Natural killer cell treated with Interleukin-12 subunit alpha and Interleukin-12 subunit beta and Interleukin-15 and Interleukin-18, amount 100 ng/mL, for 72 hours (primary cell): ENCODE measurements around the gene SAMHD1. TPM values are rescaled to one million over a fixed set of nuclear protein-coding genes. Genes with fewer than 3 reads are reported as not detected.
"Not testable (repeated sequence)": the region's sequence is repeated elsewhere in the genome, so short reads cannot be mapped to it uniquely, and the experiment has no call there.

Experiments used
- ATAC-seq, 2 donors: fragments of 150-1000 bp; cut with Tn5 transposase in 1 of 2; sonication (Bioruptor Pico), chemical (Tn5 transposase) in 1 of 2; 2 replicates each; pipeline ENCODE4 v1.10.0; 2021
- DNase-seq: peaks from one replicate; pipeline ENCODE4 v3.0.0; 2022; ENCODE audit warnings: low spot score
- H3K27ac Mint-ChIP-seq, 2 donors: 1 replicate in 1 of 2; 2 replicates in 1 of 2; pipeline ENCODE4 v1.8.0; 2022; ENCODE audit warnings: mixed read lengths in 2 of 2, mild to moderate bottlenecking in 1 of 2, moderate library complexity in 1 of 2
- H3K27me3 Mint-ChIP-seq, 2 donors: 1 replicate in 1 of 2; 2 replicates in 1 of 2; pipeline ENCODE4 v1.8.0; 2022; ENCODE audit warnings: mixed read lengths in 2 of 2
- H3K36me3 Mint-ChIP-seq: one replicate; pipeline ENCODE4 v1.8.0; 2022; ENCODE audit warnings: mixed read lengths
- H3K4me1 Mint-ChIP-seq, 2 donors: 1 replicate in 1 of 2; 2 replicates in 1 of 2; pipeline ENCODE4 v1.8.0; 2022; ENCODE audit warnings: low read depth in 2 of 2, mixed read lengths in 2 of 2, mild to moderate bottlenecking in 1 of 2
- H3K4me3 Mint-ChIP-seq: one replicate; pipeline ENCODE4 v1.8.0; 2022; ENCODE audit warnings: mixed read lengths
- H3K9me3 Mint-ChIP-seq: 2 replicates; pipeline ENCODE4 v1.8.0; 2022; ENCODE audit warnings: mixed read lengths
- total RNA-seq, 2 donors: library from RNA; stranded (reverse); gene quantifications; one replicate each; pipeline ENCODE4 v1.2.3, GENCODE V29; 2022

The SAMHD1 gene
- total RNA-seq, 2 donors from 2014 or later = 74.9 to 86.0 TPM

DNA sequence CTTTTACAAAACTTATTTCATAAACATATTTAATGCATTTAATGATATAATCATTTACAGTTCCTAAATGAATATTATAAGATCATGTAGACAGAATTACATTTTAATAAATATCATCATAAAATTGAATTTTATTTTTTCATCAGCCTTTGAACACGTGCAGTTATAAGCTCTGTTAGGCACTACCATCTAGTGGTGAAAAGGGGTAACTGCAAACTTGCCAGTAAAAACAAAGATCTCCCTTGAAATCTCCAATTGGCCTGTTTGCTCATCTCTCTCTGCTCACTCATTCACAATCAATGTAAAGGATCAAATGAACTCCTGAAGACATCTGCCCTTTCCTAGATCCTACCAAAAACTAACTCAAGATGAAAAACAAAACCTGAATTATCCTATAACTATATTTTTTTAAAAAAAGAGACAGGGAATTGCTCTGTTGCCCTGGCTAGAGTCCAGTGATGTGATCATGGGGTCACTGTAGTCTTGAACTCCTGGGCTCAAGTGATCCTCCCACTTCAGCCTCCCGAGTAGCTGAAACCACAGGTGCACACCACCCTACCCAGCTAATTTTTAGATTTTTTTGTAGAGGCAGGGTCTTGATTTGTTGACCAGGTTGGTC is 31.7 kb downstream of the SAMHD1 start:
- DNase-seq (no peak), ATAC-seq (no peak)
- Mint-ChIP-seq H3K27me3 (no peaks in the 10 kb centered on the region), H3K27ac (peak overlapping the region in 1 of 2 donors; percentile 38), H3K36me3 (peaks cover under 1% of the 10 kb centered on the region), H3K4me3 (no peak overlapping the region), H3K9me3 (no peaks in the 10 kb centered on the region), H3K4me1 (peaks cover 0 to 6% of the 10 kb centered on the region in 2 donors)

DNA sequence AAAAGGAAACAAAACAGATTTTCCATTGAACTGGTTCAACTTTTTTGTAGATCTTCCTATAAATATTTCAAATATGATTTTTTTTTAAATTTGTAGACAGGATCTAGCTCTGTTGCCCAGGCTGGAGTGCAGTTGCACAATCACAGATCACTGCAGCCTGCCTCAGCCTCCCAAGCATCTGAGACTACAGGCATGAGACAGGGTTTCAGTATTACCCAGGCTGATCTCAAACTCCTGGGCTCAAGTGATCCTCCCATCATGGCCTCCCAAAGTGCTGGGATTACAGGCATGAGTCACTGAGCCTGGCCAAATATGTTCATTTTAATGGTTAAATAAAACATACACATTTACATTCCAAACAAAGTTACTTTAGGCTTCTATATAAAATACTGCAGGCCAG is 33.6 kb downstream of the SAMHD1 start:
- H3K27me3 Mint-ChIP-seq = no peaks in the 10 kb centered on the region
- H3K4me3 Mint-ChIP-seq = no peak overlapping the region
- peaks cover 0 to 5% of the 10 kb centered on the region in 2 donors for H3K4me1 Mint-ChIP-seq
- H3K27ac Mint-ChIP-seq = no peak overlapping the region
- ATAC-seq (no peak), DNase-seq (no peak)
- H3K9me3 Mint-ChIP-seq = no peaks in the 10 kb centered on the region
- H3K36me3 Mint-ChIP-seq = peaks cover 4% of the 10 kb centered on the region

GRCh38 chr20:36917240-36917639 is 34.3 kb downstream of the SAMHD1 start:
- DNase-seq (no peak), ATAC-seq (no peak)
- Mint-ChIP-seq H3K27me3 (no peaks in the 10 kb centered on the region), H3K9me3 (no peaks in the 10 kb centered on the region), H3K27ac (no peak overlapping the region), H3K36me3 (peaks cover 9% of the 10 kb centered on the region), H3K4me3 (no peak overlapping the region), H3K4me1 (peaks cover 0 to 7% of the 10 kb centered on the region in 2 donors)

- peaks cover 17% of the 10 kb centered on the region for H3K36me3 Mint-ChIP-seq
- H3K27ac Mint-ChIP-seq = no peak overlapping the region
- H3K27me3 Mint-ChIP-seq = no peaks in the 10 kb centered on the region
- ATAC-seq (no peak), DNase-seq (no peak)
- H3K4me1 Mint-ChIP-seq = peaks cover 0 to 9% of the 10 kb centered on the region in 2 donors
- H3K4me3 Mint-ChIP-seq = no peak overlapping the region
- H3K9me3 Mint-ChIP-seq = no peaks in the 10 kb centered on the region
Observed at GRCh38 chr20:36916199-36916598, 35.3 kb downstream of the SAMHD1 start.

- Mint-ChIP-seq H3K27ac (no peak overlapping the region), H3K4me3 (no peak overlapping the region), H3K4me1 (peaks cover 9 to 11% of the 10 kb centered on the region in 2 donors), H3K36me3 (peaks cover 23% of the 10 kb centered on the region), H3K27me3 (no peaks in the 10 kb centered on the region), H3K9me3 (no peaks in the 10 kb centered on the region)
- no peak for DNase-seq
- ATAC-seq = no peak
Observed at GRCh38 chr20:36908603-36909002, 42.9 kb downstream of the SAMHD1 start.

- H3K9me3 Mint-ChIP-seq, DNase-seq, H3K27me3 Mint-ChIP-seq, ATAC-seq, H3K27ac Mint-ChIP-seq, H3K4me1 Mint-ChIP-seq, H3K4me3 Mint-ChIP-seq: not testable (repeated sequence)
- H3K36me3 Mint-ChIP-seq = peaks cover 25% of the 10 kb centered on the region
Observed at GRCh38 chr20:36906086-36906485, 45.4 kb downstream of the SAMHD1 start.

DNA sequence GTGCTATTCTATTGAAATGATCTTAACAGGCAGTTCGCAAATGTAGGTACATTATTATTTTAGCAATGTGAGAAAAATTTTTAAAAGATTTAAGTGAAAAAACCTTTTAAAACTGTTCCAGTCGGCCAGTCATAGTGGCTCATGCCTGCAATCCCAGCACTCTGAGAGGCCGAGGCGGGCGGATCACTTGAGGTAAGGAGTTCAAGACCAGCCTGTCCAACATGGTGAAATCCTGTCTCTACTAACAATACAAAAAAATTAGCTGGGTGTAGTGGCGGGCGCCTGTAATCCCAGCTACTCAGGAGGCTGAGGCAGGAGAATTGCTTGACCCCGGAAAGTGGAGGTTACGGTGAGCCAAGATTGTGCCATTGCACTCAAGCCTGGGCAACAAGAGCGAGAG is 45.9 kb downstream of the SAMHD1 start:
- H3K36me3 Mint-ChIP-seq = peaks cover 25% of the 10 kb centered on the region
- not testable (repeated sequence) for H3K9me3 Mint-ChIP-seq, ATAC-seq, H3K4me1 Mint-ChIP-seq, H3K27me3 Mint-ChIP-seq, H3K4me3 Mint-ChIP-seq, DNase-seq
- peak overlapping the region; percentile 77 to 84 for H3K27ac Mint-ChIP-seq

DNA sequence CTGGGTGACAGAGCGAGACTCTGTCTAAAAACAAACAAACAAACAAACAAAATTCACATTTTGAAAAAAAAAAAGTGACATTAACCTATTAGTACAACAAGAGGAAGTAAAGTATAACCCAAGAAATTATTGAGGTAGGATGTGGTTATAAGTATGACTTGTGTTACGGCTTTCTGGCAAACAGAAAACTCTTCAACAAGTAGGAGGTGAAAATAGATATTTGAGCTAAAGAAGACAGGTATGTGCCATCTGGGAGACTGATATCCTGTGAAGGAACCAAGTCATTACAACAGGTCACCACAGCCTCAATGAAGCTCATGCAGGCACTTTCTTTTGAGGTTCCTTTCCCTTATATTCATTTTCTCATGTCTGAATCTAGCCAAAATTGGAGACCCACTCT is 46.8 kb downstream of the SAMHD1 start:
- ATAC-seq (no peak), DNase-seq (no peak)
- peaks cover 26% of the 10 kb centered on the region for H3K36me3 Mint-ChIP-seq
- H3K4me3 Mint-ChIP-seq = no peak overlapping the region
- no peaks in the 10 kb centered on the region for H3K9me3 Mint-ChIP-seq
- peak overlapping the region; percentile 77 to 84 for H3K27ac Mint-ChIP-seq
- peaks cover 9 to 10% of the 10 kb centered on the region in 2 donors for H3K4me1 Mint-ChIP-seq
- H3K27me3 Mint-ChIP-seq = no peaks in the 10 kb centered on the region

DNA sequence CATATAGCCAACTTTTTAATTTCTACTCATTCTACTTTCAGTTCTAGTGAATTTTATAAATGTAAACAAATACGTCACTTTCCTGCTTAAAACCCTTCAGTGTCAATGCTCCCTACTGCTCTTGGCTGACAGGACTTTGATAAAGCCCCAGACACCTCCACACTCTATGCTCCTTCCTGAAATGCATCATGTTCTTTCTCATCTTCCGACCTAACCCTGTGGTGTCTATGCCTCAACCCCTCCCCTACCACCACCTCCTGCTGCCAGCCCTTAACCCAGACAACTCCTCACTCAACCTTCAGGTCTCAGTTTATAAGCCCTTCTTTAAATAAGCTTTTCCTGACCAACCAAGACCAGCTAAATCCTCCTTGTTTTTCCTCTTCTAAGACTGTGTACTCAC is 56.5 kb downstream of the SAMHD1 start:
- peaks cover 26% of the 10 kb centered on the region for H3K36me3 Mint-ChIP-seq
- no peaks in the 10 kb centered on the region for H3K27me3 Mint-ChIP-seq
- ATAC-seq (no peak), DNase-seq (no peak)
- no peak overlapping the region for H3K4me3 Mint-ChIP-seq
- H3K4me1 Mint-ChIP-seq = peaks cover 3 to 8% of the 10 kb centered on the region in 2 donors
- no peaks in the 10 kb centered on the region for H3K9me3 Mint-ChIP-seq
- H3K27ac Mint-ChIP-seq = peak overlapping the region; percentile 4 to 35

DNA sequence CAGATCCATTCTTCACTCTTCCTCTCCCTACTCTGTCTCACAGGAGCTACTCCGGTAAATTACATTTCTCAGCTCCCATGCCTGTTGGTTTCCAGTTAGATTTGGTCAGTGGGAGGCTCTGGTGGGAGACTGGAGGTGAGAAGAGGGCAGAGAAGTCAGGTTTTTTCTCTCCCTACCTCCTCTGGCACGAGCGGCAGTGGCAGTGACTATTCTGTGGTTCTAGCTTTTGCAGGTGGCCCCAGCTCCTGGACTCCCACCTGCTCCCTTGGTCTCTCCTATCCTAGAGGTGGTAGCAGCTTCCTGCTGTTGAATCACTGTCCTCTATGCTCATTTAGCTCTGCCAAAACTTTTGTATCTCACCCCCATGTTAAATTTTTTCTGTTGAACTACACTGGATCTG is 57.7 kb downstream of the SAMHD1 start:
- no peaks in the 10 kb centered on the region for H3K9me3 Mint-ChIP-seq
- H3K27ac Mint-ChIP-seq = no peak overlapping the region
- H3K4me3 Mint-ChIP-seq = no peak overlapping the region
- H3K27me3 Mint-ChIP-seq = no peaks in the 10 kb centered on the region
- no peak for DNase-seq
- no peak for ATAC-seq
- H3K36me3 Mint-ChIP-seq = peaks cover 22% of the 10 kb centered on the region
- peaks cover 3 to 8% of the 10 kb centered on the region in 2 donors for H3K4me1 Mint-ChIP-seq

GRCh38 chr20:36891211-36891610 is 60.3 kb downstream of the SAMHD1 start:
- ATAC-seq (no peak), DNase-seq (no peak)
- no peaks in the 10 kb centered on the region for H3K9me3 Mint-ChIP-seq
- peaks cover 12 to 14% of the 10 kb centered on the region in 2 donors for H3K4me1 Mint-ChIP-seq
- H3K27me3 Mint-ChIP-seq = no peaks in the 10 kb centered on the region
- no peak overlapping the region for H3K4me3 Mint-ChIP-seq
- H3K36me3 Mint-ChIP-seq = peaks cover 10% of the 10 kb centered on the region
- H3K27ac Mint-ChIP-seq = no peak overlapping the region

DNA sequence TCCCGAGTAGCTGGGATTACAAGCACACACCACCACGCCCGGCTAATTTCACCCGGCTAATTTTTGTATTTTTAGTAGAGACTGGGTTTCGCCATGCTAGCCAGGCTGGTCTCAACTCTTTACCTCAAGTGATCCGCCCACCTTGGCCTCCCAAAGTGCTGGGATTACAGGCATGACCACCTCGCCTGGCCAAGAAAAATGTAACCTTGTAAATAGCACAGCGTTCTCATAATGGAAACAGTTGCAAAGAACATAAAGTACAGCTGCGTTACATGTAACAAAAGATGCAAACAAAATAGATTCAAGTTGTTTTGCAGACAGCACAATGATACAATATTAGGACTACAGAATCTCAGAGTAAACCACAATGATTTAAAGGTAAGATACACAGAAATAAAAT is 60.9 kb downstream of the SAMHD1 start:
- Mint-ChIP-seq H3K27ac (peak overlapping the region; percentile 35 to 60), H3K36me3 (peaks cover 10% of the 10 kb centered on the region), H3K9me3 (no peaks in the 10 kb centered on the region), H3K27me3 (no peaks in the 10 kb centered on the region), H3K4me3 (no peak overlapping the region), H3K4me1 (peaks cover 12 to 14% of the 10 kb centered on the region in 2 donors)
- DNase-seq = no peak
- ATAC-seq = no peak

DNA sequence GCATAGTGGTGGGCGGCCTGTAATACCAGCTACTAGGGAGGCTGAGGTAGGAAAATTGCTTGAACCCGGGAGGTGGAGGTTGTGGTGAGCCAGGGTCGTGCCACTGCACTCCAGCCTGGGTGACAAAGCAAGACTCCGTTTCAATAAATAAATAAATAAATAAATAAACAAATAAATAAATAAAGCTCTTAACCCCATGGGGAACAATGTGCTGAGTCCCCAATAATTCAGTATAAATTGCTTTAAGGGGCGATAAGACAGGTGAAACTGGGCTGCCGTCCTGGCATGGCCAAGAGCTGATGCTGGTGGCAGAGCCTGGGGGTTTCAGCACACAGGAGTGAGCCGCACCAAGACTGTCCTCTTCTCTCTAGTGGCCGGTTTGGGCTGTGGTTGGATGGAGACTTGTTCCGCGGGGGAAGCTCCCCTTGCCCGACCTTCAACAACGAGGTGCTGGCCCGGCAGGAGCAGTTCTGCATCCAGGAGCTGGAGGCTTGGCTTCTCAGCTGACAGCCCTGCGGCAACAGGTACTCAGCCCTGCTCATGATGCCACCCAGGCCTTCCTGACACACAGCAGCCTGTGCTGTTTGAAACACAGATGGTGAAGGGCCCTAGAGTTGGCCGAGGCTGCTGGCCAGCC is 62.5 kb downstream of the SAMHD1 start:
- DNase-seq = no peak
- Mint-ChIP-seq H3K27me3 (no peaks in the 10 kb centered on the region), H3K9me3 (no peaks in the 10 kb centered on the region), H3K4me3 (no peak overlapping the region), H3K27ac (peak overlapping the region in 1 of 2 donors; percentile 31), H3K36me3 (peaks cover 6% of the 10 kb centered on the region), H3K4me1 (peaks cover 6 to 12% of the 10 kb centered on the region in 2 donors)
- ATAC-seq = no peak

DNA sequence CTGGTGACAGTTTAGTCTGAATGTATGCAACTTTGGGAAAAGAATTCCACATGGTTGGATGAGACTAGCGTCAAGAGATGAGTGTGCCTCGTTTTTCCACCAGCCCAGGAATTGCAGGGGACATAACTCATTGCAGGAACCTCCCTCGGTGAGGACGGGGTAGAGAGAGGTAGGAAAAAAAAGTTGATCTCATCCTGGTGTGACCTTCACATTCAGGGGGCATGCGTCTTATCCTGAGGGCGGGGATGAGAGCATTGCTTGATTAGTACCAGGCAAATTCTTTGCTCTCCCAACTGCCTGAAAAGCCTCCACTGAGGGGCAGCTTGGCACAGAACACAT is 63.8 kb downstream of the SAMHD1 start:
- H3K9me3 Mint-ChIP-seq = no peaks in the 10 kb centered on the region
- ATAC-seq (no peak), DNase-seq (no peak)
- H3K36me3 Mint-ChIP-seq = peaks cover 6% of the 10 kb centered on the region
- peak overlapping the region in 1 of 2 donors; percentile 21 for H3K27ac Mint-ChIP-seq
- H3K4me1 Mint-ChIP-seq = peaks cover 6 to 12% of the 10 kb centered on the region in 2 donors
- no peak overlapping the region for H3K4me3 Mint-ChIP-seq
- H3K27me3 Mint-ChIP-seq = no peaks in the 10 kb centered on the region
